Left ventricle myocardium superior (tissue), 1 donor: Measurements from ENCODE around the gene OR5K2. TPM values are rescaled to one million over a fixed set of nuclear protein-coding genes. Genes with fewer than 3 reads are reported as not detected.
A peak's percentile ranks its signal among the peaks of the same experiment; 100 is the strongest.

ENCODE experiments used
- ATAC-seq: fragments of 200-7000 bp; cut with Tn5 transposase; one replicate; pipeline ENCODE4 v1.9.1; 2020; ENCODE audit warnings: mild to moderate bottlenecking, moderate library complexity
- DNase-seq: peaks from one replicate; pipeline ENCODE4 v3.0.0-alpha.2; 2020
- intact Hi-C: fragments of 100-400 bp; cut with micrococcal nuclease; formaldehyde crosslinking; loops from one replicate; pipeline ENCODE4 v1.11.0; 2022
- total RNA-seq: library from RNA; stranded (reverse); fragmentation: NEBNext Ultra II Directional; extraction: Animal tissue kit (Norgen Biotek cat#: 25700); gene quantifications from one replicate; pipeline ENCODE4 v1.2.1, GENCODE V29; 2021
- donor health status: DM: no; HTN: yes; CAD: no; lungs with severe emphysema.

Gene OR5K2
- total RNA-seq, 1 donor from 2014 or later = not detected

DNA sequence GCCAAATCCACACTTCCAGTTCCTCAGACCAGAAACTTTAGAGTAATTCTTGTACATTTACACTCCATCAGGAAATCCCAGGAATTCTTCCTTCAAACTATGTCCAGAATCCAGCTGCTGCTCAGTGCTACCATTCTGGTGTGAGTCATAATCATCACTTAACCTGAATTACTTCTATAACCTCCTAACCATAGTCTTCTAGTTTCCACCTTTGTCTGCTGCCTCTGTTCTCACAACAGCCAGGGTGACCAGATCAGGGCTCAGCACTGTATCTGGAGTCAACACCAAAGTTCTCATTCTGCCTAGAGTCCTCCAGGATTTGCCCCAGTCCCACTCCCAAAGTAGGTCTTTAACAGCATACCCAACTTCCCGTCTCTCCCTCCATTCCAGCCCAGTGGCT lies 21.9 kb downstream of the OR5K2 start:
- intact Hi-C loops = no loop called here
- no peak for DNase-seq
- no peak for ATAC-seq

DNA sequence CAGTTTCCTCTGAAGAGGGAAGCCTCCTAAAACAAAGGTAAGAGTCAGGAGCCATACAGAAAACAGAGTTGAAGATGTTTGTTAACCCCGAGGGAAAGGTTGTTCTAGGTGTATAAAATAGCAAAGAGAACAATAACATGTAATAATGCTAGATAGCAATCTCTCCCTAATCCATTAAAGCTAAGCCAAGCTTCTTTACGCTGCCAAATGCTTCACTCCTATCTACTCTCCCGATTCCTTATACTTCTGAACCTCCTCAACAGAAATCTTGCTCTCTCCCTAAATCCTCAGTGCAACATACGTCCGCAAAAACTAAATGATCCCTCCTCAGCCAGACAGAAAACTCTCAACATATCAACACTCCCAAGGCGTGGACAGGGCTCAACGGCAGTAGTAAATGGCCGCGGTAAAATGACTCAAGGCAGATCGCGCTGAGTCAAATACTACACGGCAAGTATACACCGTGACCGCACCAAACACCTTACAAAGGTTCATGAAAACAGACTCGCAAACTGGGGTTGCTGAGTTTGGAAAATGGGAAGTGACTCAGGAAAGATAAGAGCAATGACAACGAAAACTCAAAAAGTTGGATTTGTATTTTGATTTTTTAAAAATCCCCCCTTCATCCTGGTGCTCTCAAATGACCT lies 24.5 kb downstream of the OR5K2 start:
- ATAC-seq = peak; percentile 58
- intact Hi-C loops = no loop called here

DNA sequence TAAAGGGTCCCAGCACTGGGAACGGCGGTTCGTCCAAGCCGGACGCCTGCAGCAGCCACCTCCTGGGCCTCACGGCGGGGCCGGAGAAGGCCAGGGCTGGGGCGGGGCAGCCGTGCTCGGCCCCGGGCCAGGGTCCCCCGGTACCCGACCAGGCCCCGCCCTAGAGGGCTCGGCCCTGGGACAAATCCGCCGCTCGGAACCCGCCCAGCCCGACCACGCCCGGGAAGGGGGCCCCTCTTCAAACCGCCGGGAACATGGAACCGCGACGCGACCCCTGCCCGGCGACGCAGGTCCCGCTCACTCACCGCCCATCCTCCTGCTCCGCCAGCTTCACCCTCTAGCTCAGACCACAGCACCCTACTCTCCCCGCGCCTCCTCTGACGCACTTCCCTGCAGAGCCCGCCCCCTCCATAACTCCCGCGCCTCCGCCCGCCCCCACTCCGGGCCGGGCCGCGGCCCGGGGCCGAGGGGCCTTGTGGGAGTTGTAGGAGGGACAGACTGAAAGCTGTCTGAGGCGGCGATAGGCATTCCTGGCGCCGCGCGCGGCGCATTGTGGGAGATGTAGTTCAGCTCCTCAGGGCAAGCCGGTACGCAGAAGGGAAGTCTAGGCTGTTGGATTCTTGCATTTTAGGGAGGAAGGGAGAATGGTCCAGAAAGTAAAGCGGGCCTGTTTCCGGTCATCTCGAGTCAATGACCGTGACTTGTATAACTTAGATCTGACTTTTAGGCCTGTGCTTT lies 25.2 kb downstream of the OR5K2 start, which contains the start of gene CLDND1:
TSS of gene CLDND1 (minus strand) at position 359 of the 738 bp plus-strand sequence. CDS start 1,478 bp downstream, outside the sequence.
- ATAC-seq = peak; percentile 99
- intact Hi-C loops = no loop called here
- peak; percentile 99 for DNase-seq

More for the DNA sequence above, 24.5 kb downstream of the OR5K2 start:
- DNase-seq = no peak

DNA sequence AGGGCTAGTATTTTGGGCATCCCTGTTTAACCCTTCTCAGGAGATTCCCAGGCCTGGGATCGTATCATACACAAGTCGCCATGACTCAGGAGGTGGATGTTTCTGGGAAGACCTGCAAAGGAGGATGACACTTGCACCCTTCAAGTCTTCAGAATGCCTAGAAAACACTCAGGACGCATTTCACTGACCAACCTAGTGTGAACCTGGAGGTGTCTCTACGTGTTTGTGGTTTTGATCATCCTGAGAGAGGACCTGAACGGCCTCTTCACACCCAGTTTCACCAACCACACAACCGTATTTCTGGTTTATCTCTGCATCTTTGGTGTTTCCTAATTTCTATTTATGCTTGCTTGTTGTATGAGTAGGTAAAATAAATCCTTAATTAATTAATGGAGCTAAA lies 28.0 kb downstream of the OR5K2 start:
- intact Hi-C loops = no loop called here
- DNase-seq (no peak), ATAC-seq (no peak)

DNA sequence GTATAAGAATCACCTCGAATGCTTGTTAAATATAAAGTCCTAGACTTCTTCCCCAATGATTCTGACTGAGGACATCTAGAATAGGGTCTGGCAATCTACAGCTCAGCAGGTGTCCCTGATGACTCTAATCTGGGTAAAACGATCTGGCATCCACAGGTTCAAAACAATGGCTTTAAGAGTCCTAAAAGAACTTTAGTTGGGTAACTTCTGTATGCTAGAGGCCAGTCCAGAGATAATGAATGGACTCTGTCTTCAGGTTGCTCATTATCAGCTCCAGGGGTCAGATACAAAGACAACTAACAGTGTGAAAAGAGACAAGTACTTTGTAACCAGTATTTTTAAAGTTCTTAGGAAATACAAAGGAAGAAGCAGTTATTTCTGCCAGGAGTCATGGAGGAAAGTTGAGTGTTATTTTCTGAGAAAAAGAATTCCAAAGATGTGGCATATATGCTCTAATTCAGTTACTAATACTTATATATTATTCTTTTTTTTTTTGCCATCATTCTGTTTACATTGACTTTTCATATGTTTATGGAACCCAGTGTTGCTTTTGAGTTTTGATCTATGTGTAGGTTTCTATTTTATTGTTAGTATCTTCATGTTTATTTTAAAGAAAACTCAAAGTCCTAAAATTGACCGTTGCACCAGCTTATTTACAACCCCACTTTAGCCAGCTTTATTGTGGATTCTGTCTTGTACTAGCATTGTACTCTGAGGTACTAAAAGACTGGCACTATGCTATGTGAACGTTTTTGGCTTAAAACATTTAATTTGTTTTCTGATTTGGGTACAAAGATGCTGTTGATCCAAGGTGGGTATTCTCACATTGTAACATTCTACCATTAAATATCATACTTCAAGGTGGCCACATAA lies 31.2 kb downstream of the OR5K2 start:
- ATAC-seq = no peak
- intact Hi-C loops = no loop called here
- DNase-seq = no peak

DNA sequence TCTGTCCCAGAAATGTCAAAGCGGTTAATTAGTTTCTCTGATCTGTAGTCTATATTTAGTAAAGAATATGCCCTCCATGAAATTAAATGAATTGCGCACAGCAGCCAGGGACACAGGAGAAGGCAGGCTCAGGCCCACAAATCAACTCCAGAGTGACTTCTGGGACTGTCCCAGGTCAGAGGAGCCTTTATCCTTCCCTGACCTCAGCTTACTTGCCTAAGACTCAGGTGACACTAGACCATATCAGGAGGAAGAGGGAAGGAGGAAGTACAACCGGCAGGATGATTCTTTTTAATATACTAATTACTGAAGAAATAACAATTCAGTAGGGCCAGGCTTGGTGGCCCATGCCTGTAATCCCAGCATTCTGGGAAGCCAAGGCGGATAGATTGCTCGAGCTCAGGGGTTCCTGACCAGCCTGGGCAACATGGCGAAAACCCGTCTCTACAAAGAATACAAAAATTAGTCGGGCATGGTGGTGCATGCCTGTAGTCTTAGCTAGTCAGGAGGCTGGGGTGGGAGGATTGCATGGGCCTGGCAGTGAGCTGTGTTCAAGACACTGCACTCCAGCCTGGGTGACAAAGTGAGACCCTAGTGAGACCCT lies 32.5 kb downstream of the OR5K2 start:
- no peak for DNase-seq
- ATAC-seq = no peak
- intact Hi-C loops = no loop called here

DNA sequence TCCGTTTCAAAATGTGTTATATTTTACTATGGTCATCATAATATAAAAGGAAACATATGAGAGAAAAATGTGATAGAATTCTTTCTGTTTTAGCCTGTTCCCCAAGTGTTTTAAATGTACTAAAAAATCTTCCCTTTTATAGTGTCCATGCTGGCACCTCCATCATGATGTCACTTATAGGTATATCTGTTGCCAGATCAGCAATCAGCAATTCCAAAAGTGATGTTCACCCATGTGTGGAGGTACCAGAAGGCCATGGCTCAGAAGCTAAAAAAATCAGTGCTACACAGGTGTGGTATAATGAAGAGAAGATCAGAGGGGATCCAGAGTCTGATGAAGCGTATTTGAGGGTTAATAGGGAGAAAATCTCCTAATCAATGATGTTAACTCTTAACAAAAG lies 33.2 kb downstream of the OR5K2 start:
- no peak for DNase-seq
- ATAC-seq = no peak
- intact Hi-C loops = no loop called here

DNA sequence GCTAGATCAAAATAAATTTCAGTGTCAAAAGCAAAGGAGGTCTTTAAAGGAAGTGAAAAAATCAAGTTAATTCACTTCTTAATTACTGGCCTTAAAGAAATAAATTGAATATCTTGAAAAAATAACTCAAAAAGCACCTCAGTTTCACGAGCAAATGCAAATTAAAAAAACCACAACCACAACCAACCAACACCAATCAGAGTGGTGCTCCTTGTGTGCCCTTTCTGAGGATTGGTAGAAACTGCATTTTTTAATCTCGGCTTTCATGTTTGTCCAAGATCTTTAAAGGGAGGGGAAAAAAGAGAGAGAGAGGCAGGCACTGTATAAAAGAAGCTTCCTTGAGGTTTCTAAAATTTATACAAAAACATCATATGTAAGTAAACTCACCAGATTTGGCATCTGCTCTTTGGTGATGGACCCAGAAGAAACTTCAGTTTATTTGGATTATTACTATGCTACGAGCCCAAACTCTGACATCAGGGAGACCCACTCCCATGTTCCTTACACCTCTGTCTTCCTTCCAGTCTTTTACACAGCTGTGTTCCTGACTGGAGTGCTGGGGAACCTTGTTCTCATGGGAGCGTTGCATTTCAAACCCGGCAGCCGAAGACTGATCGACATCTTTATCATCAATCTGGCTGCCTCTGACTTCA lies 34.3 kb downstream of the OR5K2 start, which contains the start of gene GPR15:
TSS of gene GPR15 (plus strand) at position 357 of the 653 bp plus-strand sequence. CDS start at position 413, 56 bp downstream.
- ATAC-seq (no peak), DNase-seq (no peak)
- intact Hi-C loops = no loop called here

DNA sequence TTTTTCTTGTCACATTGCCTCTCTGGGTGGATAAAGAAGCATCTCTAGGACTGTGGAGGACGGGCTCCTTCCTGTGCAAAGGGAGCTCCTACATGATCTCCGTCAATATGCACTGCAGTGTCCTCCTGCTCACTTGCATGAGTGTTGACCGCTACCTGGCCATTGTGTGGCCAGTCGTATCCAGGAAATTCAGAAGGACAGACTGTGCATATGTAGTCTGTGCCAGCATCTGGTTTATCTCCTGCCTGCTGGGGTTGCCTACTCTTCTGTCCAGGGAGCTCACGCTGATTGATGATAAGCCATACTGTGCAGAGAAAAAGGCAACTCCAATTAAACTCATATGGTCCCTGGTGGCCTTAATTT lies 34.8 kb downstream of the OR5K2 start:
- intact Hi-C loops = no loop called here
- ATAC-seq = no peak
- DNase-seq = no peak

DNA sequence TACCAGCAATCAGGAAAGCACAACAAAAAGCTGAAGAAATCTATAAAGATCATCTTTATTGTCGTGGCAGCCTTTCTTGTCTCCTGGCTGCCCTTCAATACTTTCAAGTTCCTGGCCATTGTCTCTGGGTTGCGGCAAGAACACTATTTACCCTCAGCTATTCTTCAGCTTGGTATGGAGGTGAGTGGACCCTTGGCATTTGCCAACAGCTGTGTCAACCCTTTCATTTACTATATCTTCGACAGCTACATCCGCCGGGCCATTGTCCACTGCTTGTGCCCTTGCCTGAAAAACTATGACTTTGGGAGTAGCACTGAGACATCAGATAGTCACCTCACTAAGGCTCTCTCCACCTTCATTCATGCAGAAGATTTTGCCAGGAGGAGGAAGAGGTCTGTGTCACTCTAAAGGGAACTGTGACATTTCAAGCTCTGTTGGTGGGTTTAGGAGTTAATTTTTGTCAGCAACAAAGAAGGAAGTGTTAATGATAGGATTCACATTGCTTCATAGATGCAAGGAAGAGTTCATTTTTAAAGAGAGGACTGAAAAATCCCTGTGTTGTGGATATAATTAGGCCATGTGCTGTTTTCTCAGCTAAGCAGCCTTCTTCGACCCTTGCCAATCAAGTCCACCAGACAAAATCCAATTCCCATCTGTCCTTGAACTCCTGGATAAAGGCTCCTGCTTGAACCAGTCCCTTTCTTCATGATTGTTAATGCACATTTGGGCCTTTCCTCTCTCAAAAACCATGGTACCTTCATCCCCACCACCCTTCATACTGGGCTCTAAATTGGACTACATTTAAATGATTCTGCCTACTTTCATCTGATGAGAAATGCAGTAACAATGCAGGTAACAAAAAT lies 35.5 kb downstream of the OR5K2 start:
- no peak for DNase-seq
- intact Hi-C loops = no loop called here
- ATAC-seq = no peak

DNA sequence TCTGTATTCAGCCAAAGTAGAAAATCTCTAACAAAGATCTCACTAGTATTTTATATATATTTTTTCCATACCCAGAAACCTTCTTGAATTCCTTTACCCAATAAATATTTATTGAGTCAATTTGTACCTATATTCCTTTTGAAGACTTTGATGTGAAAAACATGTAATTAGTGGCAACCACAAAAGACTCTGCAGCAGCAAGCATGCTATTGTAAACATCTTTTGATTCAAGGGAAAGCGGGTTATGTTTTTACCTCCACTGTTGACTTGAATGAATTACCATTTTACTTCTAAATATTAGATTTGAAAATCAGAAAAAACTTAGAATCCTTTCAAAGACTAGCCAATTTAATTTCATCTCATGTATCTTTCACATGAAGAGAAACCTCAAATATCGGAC lies 36.7 kb downstream of the OR5K2 start:
- no peak for DNase-seq
- intact Hi-C loops = no loop called here
- no peak for ATAC-seq

DNA sequence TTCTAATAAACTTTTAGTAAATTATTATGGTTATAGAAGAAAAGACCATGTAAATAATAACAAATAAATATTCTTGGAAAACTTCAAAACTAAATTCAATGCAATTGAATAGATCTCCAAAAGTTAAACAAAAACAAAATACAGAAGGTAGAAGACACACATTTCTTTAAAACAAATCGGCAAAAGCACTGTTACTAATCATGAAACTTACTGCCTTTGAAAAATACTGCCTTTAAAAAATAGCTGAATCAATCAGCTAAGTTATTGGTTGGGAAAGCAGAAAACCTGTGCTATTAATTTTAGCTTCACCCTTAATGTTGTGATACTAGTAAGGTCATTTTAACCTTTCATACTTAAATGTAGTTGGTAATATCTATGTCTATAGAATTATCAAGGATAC lies 37.3 kb downstream of the OR5K2 start:
- DNase-seq = no peak
- ATAC-seq = no peak
- intact Hi-C loops = no loop called here

DNA sequence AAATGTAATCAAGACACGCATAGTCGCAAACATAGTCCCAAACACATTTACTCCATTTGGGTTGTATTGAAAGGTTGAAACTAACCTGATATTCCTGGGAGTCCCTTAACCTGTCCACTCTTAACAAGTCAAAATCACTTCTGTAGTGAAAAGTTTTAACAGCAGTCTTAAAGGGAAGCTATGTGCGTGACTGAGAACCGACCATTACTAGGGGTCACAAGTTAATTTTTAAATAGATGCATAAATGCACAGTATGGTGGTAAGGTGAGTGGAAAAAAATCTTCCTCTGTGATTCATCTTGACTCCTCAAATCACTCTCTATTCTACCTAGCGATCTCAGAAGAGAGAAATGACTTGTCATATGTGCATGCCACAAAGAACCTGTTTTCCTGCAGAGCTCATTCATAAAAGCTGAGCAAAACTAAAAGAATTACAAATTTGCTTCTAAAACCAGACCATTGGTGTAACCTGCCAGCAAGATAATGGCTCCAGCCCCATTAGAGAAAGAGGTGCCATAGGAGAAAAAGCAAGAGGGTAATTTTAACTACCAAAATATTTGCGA lies 39.1 kb downstream of the OR5K2 start:
- DNase-seq = no peak
- intact Hi-C loops = no loop called here
- no peak for ATAC-seq

DNA sequence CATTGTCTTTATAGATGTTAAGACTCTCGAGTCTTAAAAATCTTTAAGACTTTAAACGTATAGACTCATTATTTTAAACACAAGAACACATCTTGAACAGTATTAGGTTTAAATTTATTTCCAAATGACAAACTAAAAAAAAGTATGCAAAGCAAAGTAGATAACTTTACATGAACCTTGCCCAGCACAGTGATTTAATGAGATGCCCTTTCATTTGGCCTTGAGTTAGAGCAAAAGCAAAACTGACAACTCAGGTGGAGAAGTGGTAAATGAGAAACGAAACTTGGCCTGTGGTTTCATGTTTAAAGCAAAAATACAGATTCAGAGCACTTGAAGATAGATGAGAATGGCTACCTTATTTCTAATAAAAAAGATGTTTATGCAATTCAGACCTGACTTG lies 42.9 kb downstream of the OR5K2 start:
- DNase-seq (no peak), ATAC-seq (no peak)
- intact Hi-C loops = no loop called here

DNA sequence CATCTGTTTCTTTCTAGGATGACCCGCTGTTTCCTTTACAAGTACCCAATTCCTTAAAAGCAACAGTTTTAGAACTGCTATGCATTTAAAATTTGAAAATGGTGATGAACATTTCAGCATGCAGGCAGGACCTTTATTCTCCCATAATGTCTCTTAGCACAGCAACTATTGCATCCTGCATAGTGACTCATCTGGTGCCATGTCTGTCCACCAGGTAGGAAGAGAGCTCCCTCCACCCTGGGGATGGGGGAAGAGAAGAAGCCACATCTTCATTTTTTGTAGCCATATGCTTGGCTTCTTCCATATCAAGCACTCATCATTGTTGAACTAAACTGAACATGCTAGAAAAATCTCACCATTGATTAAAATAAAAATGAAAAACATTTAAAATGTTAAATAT lies 44.2 kb downstream of the OR5K2 start:
- DNase-seq (no peak), ATAC-seq (no peak)
- intact Hi-C loops = no loop called here

DNA sequence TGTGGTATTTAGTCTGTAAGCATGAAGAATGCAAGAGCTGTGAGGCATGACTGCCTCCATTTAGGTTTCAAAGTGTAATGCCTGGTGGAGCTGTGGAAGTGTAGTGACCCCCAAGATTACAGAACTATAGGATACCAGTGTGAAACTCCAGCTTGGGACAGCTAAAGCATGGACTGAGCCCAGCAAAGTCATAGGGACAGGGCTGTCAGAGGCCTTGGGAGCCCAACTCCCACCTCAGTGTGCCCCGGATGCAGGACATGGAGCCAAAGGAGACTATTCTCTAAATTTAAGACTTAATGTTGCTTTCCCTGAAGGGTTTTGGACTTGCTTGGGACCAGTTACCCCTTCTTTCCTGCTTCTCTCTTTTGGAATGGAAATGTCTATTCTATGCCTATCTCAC lies 45.1 kb downstream of the OR5K2 start:
- no peak for ATAC-seq
- no peak for DNase-seq
- intact Hi-C loops = no loop called here

DNA sequence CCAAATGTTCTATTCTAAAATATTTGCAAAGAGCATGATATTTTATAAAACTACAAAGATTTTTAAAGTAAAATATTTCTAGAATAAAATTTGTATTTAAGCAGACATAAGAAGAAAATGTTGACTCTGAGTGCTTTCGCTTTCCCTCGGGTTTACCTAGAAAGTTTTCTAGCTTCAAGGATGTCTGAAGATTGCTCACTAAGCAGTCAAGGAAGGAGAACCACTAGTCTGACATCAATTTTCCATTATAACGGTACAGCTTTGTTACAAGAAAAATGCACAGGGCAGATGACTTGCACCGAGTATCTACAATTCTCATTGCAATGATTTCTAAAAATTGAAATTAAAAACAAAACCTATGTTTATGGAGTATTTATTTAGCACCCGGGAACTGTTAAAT lies 48.5 kb downstream of the OR5K2 start:
- ATAC-seq = no peak
- intact Hi-C loops = no loop called here
- DNase-seq = no peak
